K562 (cell line): ENCODE results near the gene MRGPRE. TPM values are rescaled to one million over a fixed set of nuclear protein-coding genes. Genes with fewer than 3 reads are reported as not detected.
A peak's percentile ranks its signal among the peaks of the same experiment; 100 is the strongest.

Source experiments
- CBFA2T2 ChIP-seq: fragments of 450-650 bp; conservative IDR thresholded peaks from 2 replicates; pipeline ENCODE4 v1.6.1; 2017; ENCODE audit warnings: mild to moderate bottlenecking
- EP400 ChIP-seq: fragments of 450-650 bp; IDR thresholded peaks from 2 replicates; pipeline ENCODE4 v1.6.1; 2017; ENCODE audit warnings: antibody characterized with exemption, mild to moderate bottlenecking, moderate library complexity
- ETS2 ChIP-seq: IDR thresholded peaks from 2 replicates; pipeline ENCODE4 v1.6.1; 2016; ENCODE audit warnings: borderline replicate concordance, missing genetic modification characterization, mild to moderate bottlenecking, moderate library complexity, missing compliant biosample characterization; ENCODE audit not compliant: poor library complexity, severe bottlenecking
- HMG20A ChIP-seq: fragments of 450-650 bp; formaldehyde crosslinking; conservative IDR thresholded peaks from 2 replicates; pipeline ENCODE4 v1.4.0; 2020; ENCODE audit warnings: mild to moderate bottlenecking, mixed read lengths
- HNRNPUL1 ChIP-seq: fragments of 200-400 bp; formaldehyde crosslinking; IDR thresholded peaks from 2 replicates; pipeline ENCODE4 v1.6.1; 2017; ENCODE audit warnings: low read length
- ILK ChIP-seq: fragments of 450-650 bp; IDR thresholded peaks from 2 replicates; pipeline ENCODE4 v1.6.1; 2016; ENCODE audit warnings: missing genetic modification characterization, low read depth, mild to moderate bottlenecking, missing compliant biosample characterization, moderate library complexity, borderline replicate concordance
- MAZ ChIP-seq, 2 experiments: fragments of 450-650 bp in 1 of 2; sonication (generic) in 1 of 2; formaldehyde crosslinking; IDR thresholded peaks in 1 of 2; conservative IDR thresholded peaks in 1 of 2; 2 replicates each; pipeline versions ENCODE4 v1.4.0 to v1.5.0; 2020; ENCODE audit warnings: mild to moderate bottlenecking in 1 of 2, missing genetic modification reagents in 1 of 2
- MYNN ChIP-seq, 2 experiments: sonication (generic); formaldehyde crosslinking in 1 of 2; IDR thresholded peaks; 2 replicates each; pipeline versions ENCODE4 v1.5.0 to v1.6.1; 2016 to 2020; ENCODE audit warnings: antibody characterized with exemption in 1 of 2, missing genetic modification reagents in 1 of 2
- POLR2AphosphoS5 ChIP-seq: IDR thresholded peaks from 2 replicates; pipeline ENCODE4 v1.6.1; 2011; ENCODE audit warnings: mild to moderate bottlenecking, low read depth, low read length, moderate library complexity; ENCODE audit not compliant: control insufficient read depth, insufficient read depth
- PTTG1 ChIP-seq: fragments of 450-650 bp; IDR thresholded peaks from 2 replicates; pipeline ENCODE4 v1.6.1; 2016; ENCODE audit warnings: low read depth, mild to moderate bottlenecking, missing genetic modification characterization, missing compliant biosample characterization
- SMAD1 ChIP-seq: fragments of 150-350 bp; IDR thresholded peaks from 2 replicates; pipeline ENCODE4 v1.6.1; 2014; ENCODE audit warnings: low read length, low read depth; ENCODE audit not compliant: partially characterized antibody
- SMARCB1 ChIP-seq: IDR thresholded peaks from 2 replicates; pipeline ENCODE4 v1.6.1; 2011; ENCODE audit warnings: improper control_type of control experiment, low read depth; ENCODE audit not compliant: insufficient read length
- STAT6 ChIP-seq: sonication (generic); formaldehyde crosslinking; IDR thresholded peaks from 2 replicates; pipeline ENCODE4 v1.8.1; 2023; ENCODE audit warnings: mild to moderate bottlenecking, missing genetic modification reagents
- TAF15 ChIP-seq: fragments of 200-400 bp; formaldehyde crosslinking; IDR thresholded peaks from 2 replicates; pipeline ENCODE4 v1.6.1; 2017; ENCODE audit warnings: mild to moderate bottlenecking, low read depth, low read length, moderate library complexity
- TRIM28 ChIP-seq: fragments of 450-650 bp; IDR thresholded peaks from 2 replicates; pipeline ENCODE4 v1.6.1; 2017
- YY1 ChIP-seq, 3 experiments: IDR thresholded peaks; 2 replicates each; pipeline ENCODE4 v1.6.1; 2011; ENCODE audit warnings: low read length in 2 of 3, mild to moderate bottlenecking in 2 of 3, moderate library complexity in 2 of 3, borderline replicate concordance in 1 of 3, control low read depth in 1 of 3, low read depth in 1 of 3; ENCODE audit not compliant: insufficient read depth in 3 of 3, insufficient replicate concordance in 2 of 3, control insufficient read depth in 1 of 3, insufficient read length in 1 of 3; ENCODE audit errors: extremely low read depth in 1 of 3
- ZNF232 ChIP-seq: sonication (generic); formaldehyde crosslinking; IDR thresholded peaks from 2 replicates; pipeline ENCODE4 v1.8.0; 2022; ENCODE audit warnings: mild to moderate bottlenecking, missing genetic modification reagents
- polyA plus RNA-seq, 8 experiments: library from polyadenylated mRNA; depleted of rRNA in 4 of 8; stranded (reverse) in 5 of 8; unstranded in 3 of 8; fragments of >200 nt; fragmentation: Nextera tagmentation in 2 of 8; fragmentation: Illumina TruSeq in 1 of 8; extraction: Ambion mirVana in 2 of 8; extraction: Trizol in 1 of 8; gene quantifications; 2 replicates each; pipeline versions ENCODE4 v1.2.1 to v1.2.3, GENCODE V29; 2011 to 2014; ENCODE audit warnings: inconsistent platforms in 1 of 8, missing spikeins in 1 of 8
- total RNA-seq, 7 experiments: library from RNA; depleted of rRNA in 6 of 7; stranded (reverse); fragments of >200 nt in 6 of 7; fragmentation: Illumina TruSeq in 2 of 7; extraction: Trizol in 2 of 7; gene quantifications; 2 replicates each; pipeline versions ENCODE4 v1.2.1 to v1.2.3, GENCODE V29; 2011 to 2021; ENCODE audit warnings: low replicate concordance in 1 of 7
- TF ChIP-seq, protein P1 (sequence below): fragments of 450-650 bp; formaldehyde crosslinking; IDR thresholded peaks from 2 replicates; pipeline ENCODE4 v1.4.0; 2020; ENCODE audit warnings: mild to moderate bottlenecking, moderate library complexity

MRGPRE gene
- total and polyA plus RNA-seq, 9 of the 15 experiments (the other 6 are each of a cell fraction or from before 2014, with no cell fraction given) = not detected

- no peak for TF ChIP-seq PTTG1 (tag)
- TF ChIP-seq POLR2AphosphoS5 = peak; percentile 56
- TF ChIP-seq SMARCB1 = no peak
- peak; percentile 32 to 52; a peak in 2 of 4 replicates for TF ChIP-seq MAZ (CRISPR knock-in tag; conservative IDR thresholded peaks at IDR 0.05 in 1 of 2, IDR thresholded peaks at IDR 0.05 in 1 of 2)
- TF ChIP-seq ETS2 (tag) = no peak
- TF ChIP-seq EP400 = no peak
- no peak for TF ChIP-seq ZNF232 (CRISPR knock-in tag)
- no peak for TF ChIP-seq TRIM28
- peak in 1 of 3 experiments; percentile 28 for TF ChIP-seq YY1 (IDR thresholded peaks at IDR 0.05; ENCODE audit: borderline replicate concordance in 1 of 3, control insufficient read depth in 1 of 3, extremely low read depth in 1 of 3, insufficient read depth in 3 of 3, insufficient read length in 1 of 3, insufficient replicate concordance in 2 of 3, low read depth in 1 of 3, low read length in 2 of 3)
- peak; percentile 91 for TF ChIP-seq CBFA2T2
- TF ChIP-seq HNRNPUL1 = no peak
- no peak for TF ChIP-seq HMG20A
- no peak for TF ChIP-seq SMAD1
- no peak for TF ChIP-seq TAF15
- no peak for TF ChIP-seq STAT6 (CRISPR knock-in tag)
- 0 out of 2 replicates have a peak, but pooled peaks have one; percentile 50 for TF ChIP-seq MYNN (IDR thresholded peaks at IDR 0.05)
- TF ChIP-seq MYNN (CRISPR knock-in tag; IDR thresholded peaks at IDR 0.05) = no peak
- TF ChIP-seq, protein P1, sequence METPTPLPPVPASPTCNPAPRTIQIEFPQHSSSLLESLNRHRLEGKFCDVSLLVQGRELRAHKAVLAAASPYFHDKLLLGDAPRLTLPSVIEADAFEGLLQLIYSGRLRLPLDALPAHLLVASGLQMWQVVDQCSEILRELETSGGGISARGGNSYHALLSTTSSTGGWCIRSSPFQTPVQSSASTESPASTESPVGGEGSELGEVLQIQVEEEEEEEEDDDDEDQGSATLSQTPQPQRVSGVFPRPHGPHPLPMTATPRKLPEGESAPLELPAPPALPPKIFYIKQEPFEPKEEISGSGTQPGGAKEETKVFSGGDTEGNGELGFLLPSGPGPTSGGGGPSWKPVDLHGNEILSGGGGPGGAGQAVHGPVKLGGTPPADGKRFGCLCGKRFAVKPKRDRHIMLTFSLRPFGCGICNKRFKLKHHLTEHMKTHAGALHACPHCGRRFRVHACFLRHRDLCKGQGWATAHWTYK (CRISPR knock-in tag) = no peak
- no peak for TF ChIP-seq ILK
Observed at GRCh38 chr11:3231851-3232744, at the start of gene MRGPRE (continued).
